MM.1S (cell line): ENCODE data around the gene POC1B.

ENCODE experiments used
- EZH2 ChIP-seq: fragments of 300-600 bp; sonication (generic); optimal IDR thresholded peaks from 2 replicates; pipeline ENCODE3; 2017; ENCODE audit warnings: low read depth, mild to moderate bottlenecking, antibody characterized with exemption, low read length, mixed read lengths
- EZH2phosphoT487 ChIP-seq: fragments of 300-600 bp; sonication (generic); IDR thresholded peaks from 2 replicates; pipeline ENCODE4 v1.6.1; 2018; ENCODE audit warnings: antibody characterized with exemption, low read length
- TF ChIP-seq, protein P1 (sequence below): fragments of 300-600 bp; sonication (generic); IDR thresholded peaks from 2 replicates; pipeline ENCODE4 v1.5.1; 2016; ENCODE audit warnings: antibody characterized with exemption, low read length, mixed read lengths

DNA sequence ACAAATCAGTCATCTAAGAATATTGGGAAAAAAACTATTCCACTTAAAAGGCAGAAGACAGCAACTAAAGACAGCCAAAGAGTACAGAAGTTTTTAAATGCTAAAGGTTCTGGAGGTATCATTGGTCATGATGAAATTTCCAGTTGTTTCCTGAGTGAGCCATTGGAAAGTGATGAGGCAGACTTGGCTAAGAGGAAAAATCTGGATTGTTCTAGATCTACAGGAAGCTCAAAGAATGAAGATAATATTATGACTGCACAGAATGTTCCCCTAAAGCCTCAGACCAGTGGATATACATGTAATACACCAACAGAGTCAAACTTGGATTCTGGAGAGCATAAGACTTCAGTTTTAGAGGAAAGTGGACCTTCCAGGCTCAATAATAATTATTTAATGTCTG, 24.1 kb downstream of the POC1B start:
- TF ChIP-seq, protein P1, sequence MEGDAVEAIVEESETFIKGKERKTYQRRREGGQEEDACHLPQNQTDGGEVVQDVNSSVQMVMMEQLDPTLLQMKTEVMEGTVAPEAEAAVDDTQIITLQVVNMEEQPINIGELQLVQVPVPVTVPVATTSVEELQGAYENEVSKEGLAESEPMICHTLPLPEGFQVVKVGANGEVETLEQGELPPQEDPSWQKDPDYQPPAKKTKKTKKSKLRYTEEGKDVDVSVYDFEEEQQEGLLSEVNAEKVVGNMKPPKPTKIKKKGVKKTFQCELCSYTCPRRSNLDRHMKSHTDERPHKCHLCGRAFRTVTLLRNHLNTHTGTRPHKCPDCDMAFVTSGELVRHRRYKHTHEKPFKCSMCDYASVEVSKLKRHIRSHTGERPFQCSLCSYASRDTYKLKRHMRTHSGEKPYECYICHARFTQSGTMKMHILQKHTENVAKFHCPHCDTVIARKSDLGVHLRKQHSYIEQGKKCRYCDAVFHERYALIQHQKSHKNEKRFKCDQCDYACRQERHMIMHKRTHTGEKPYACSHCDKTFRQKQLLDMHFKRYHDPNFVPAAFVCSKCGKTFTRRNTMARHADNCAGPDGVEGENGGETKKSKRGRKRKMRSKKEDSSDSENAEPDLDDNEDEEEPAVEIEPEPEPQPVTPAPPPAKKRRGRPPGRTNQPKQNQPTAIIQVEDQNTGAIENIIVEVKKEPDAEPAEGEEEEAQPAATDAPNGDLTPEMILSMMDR: no peak
- TF ChIP-seq EZH2: no peak
- TF ChIP-seq EZH2phosphoT487: no peak
